Endothelial cell (in vitro differentiated cells): ENCODE measurements around the gene GORASP2. TPM values are rescaled to one million over a fixed set of nuclear protein-coding genes. Genes with fewer than 3 reads are reported as not detected.

Experiments
- DNase-seq: peaks from one replicate; pipeline ENCODE4 v3.0.0; 2021; ENCODE audit warnings: low spot score
- H3K27ac Mint-ChIP-seq: one replicate; pipeline ENCODE4 v1.8.0; 2021; ENCODE audit warnings: mixed read lengths, inconsistent platforms; ENCODE audit not compliant: unreplicated experiment
- H3K27me3 Mint-ChIP-seq: one replicate; pipeline ENCODE4 v1.8.0; 2021; ENCODE audit warnings: mild to moderate bottlenecking, moderate library complexity, mixed read lengths, inconsistent platforms; ENCODE audit not compliant: unreplicated experiment
- H3K36me3 Mint-ChIP-seq: one replicate; pipeline ENCODE4 v1.8.0; 2021; ENCODE audit warnings: mild to moderate bottlenecking, low read depth, mixed read lengths, inconsistent platforms; ENCODE audit not compliant: unreplicated experiment
- H3K4me1 Mint-ChIP-seq: one replicate; pipeline ENCODE4 v1.8.0; 2021; ENCODE audit warnings: mild to moderate bottlenecking, mixed read lengths, inconsistent platforms; ENCODE audit not compliant: unreplicated experiment
- H3K4me3 Mint-ChIP-seq: one replicate; pipeline ENCODE4 v1.8.0; 2021; ENCODE audit warnings: mild to moderate bottlenecking, mixed read lengths, inconsistent platforms; ENCODE audit not compliant: unreplicated experiment
- H3K9me3 Mint-ChIP-seq: one replicate; pipeline ENCODE4 v1.8.0; 2021; ENCODE audit warnings: mixed read lengths, inconsistent platforms; ENCODE audit not compliant: unreplicated experiment
- CTCF ChIP-seq: fragments of 200-600 bp; sonication (generic); IDR thresholded peaks from one replicate; pipeline ENCODE4 v1.5.0; 2021; ENCODE audit warnings: antibody characterized with exemption; ENCODE audit not compliant: unreplicated experiment
- total RNA-seq: library from RNA; stranded (reverse); fragmentation: NEBNext Ultra II Directional; extraction: Animal tissue kit (Norgen Biotek cat#: 25700); gene quantifications from one replicate; pipeline ENCODE4 v1.2.1, GENCODE V29; 2021; ENCODE audit not compliant: unreplicated experiment

Gene GORASP2
- total RNA-seq, 1 donor from 2014 or later = 71.9 TPM

- Mint-ChIP-seq H3K36me3 (peaks cover 9% of the 10 kb centered on the region), H3K27ac (no peak overlapping the region), H3K4me1 (peaks cover 24% of the 10 kb centered on the region), H3K9me3 (no peaks in the 10 kb centered on the region), H3K27me3 (peaks cover 18% of the 10 kb centered on the region), H3K4me3 (no peak overlapping the region)
- TF ChIP-seq CTCF = no peak
- DNase-seq = no peak
Observed at GRCh38 chr2:170972296-170973224, 43.5 kb downstream of the GORASP2 start.

GRCh38 chr2:170973225-170973491 lies 44.1 kb downstream of the GORASP2 start:
- no peak for DNase-seq
- H3K27ac Mint-ChIP-seq = no peak overlapping the region

GRCh38 chr2:170973492-170974303 lies 44.6 kb downstream of the GORASP2 start:
- Mint-ChIP-seq H3K36me3 (peaks cover 5% of the 10 kb centered on the region), H3K27ac (peak overlapping the region; percentile 55), H3K9me3 (no peaks in the 10 kb centered on the region), H3K27me3 (peaks cover 16% of the 10 kb centered on the region), H3K4me1 (peaks cover 21% of the 10 kb centered on the region), H3K4me3 (no peak overlapping the region)
- peak; percentile 94 for TF ChIP-seq CTCF
- peak; percentile 89 for DNase-seq

More at GRCh38 chr2:170973225-170973491, 44.1 kb downstream of the GORASP2 start:
- Mint-ChIP-seq H3K4me1 (peaks cover 24% of the 10 kb centered on the region), H3K4me3 (no peak overlapping the region), H3K9me3 (no peaks in the 10 kb centered on the region), H3K27me3 (peaks cover 18% of the 10 kb centered on the region), H3K36me3 (peaks cover 9% of the 10 kb centered on the region)
- TF ChIP-seq CTCF = no peak

- no peak for TF ChIP-seq CTCF
- peak overlapping the region; percentile 54 for H3K4me3 Mint-ChIP-seq
- H3K27ac Mint-ChIP-seq = peak overlapping the region; percentile 55
- H3K36me3 Mint-ChIP-seq = no peaks in the 10 kb centered on the region
- H3K27me3 Mint-ChIP-seq = peaks cover 13% of the 10 kb centered on the region
- no peaks in the 10 kb centered on the region for H3K9me3 Mint-ChIP-seq
- H3K4me1 Mint-ChIP-seq = peaks cover 21% of the 10 kb centered on the region
- DNase-seq = no peak
Observed at GRCh38 chr2:170974304-170974993, 45.4 kb downstream of the GORASP2 start.
